HG03135 (cell line): ENCODE measurements around the gene SLC19A1.

Source experiments
- ATAC-seq: cut with Tn5 transposase; IDR thresholded peaks from one replicate; pipeline ENCODE4 v1.9.1; 2021; ENCODE audit warnings: mild to moderate bottlenecking, moderate library complexity; ENCODE audit not compliant: unreplicated experiment

Gene SLC19A1

DNA sequence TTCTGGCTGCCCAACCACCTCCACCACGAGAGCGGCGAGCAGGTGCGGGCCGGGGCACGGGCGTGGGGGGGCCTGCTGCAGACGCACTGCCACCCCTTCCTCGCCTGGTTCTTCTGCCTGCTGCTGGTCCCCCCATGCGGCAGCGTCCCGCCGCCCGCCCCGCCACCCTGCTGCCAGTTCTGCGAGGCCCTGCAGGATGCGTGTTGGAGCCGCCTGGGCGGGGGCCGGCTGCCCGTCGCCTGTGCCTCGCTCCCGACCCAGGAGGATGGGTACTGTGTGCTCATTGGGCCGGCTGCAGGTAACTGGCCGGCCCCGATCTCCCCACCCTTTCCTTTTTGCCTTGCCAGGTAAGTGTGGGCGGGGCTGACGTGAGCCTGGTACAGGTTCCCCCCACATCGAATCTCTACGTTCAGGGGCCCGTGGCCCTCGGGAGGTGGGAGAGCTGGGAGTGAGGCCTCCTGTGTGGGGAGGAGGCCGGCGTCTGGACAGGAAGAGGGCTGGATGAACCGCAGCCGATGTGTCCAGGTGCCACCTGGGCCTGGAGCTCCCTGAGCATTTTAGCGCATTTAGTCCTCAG, 85.6 kb downstream of the SLC19A1 start:
- ATAC-seq: no peak

DNA sequence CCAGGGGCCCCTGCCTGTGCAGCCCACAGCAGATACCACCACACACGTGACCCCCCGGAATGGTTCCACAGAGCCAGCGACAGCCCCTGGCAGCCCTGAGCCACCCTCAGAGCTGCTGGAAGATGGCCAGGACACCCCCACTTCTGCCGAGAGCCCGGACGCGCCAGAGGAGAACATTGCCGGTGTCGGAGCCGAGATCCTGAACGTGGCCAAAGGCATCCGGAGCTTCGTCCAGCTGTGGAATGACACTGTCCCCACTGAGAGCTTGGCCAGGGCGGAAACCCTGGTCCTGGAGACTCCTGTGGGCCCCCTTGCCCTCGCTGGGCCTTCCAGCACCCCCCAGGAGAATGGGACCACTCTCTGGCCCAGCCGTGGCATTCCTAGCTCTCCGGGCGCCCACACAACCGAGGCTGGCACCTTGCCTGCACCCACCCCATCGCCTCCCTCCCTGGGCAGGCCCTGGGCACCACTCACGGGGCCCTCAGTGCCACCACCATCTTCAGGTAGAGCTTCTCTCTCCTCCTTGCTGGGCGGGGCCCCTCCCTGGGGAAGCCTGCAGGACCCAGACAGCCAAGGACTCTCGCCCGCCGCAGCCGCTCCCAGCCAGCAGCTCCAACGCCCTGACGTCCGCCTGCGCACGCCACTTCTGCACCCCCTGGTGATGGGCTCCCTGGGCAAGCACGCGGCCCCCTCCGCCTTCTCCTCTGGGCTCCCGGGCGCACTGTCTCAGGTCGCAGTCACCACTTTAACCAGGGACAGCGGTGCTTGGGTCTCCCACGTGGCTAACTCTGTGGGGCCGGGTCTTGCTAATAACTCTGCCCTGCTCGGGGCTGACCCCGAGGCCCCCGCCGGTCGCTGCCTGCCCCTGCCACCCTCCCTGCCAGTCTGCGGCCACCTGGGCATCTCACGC, 86.3 kb downstream of the SLC19A1 start:
- ATAC-seq: no peak

DNA sequence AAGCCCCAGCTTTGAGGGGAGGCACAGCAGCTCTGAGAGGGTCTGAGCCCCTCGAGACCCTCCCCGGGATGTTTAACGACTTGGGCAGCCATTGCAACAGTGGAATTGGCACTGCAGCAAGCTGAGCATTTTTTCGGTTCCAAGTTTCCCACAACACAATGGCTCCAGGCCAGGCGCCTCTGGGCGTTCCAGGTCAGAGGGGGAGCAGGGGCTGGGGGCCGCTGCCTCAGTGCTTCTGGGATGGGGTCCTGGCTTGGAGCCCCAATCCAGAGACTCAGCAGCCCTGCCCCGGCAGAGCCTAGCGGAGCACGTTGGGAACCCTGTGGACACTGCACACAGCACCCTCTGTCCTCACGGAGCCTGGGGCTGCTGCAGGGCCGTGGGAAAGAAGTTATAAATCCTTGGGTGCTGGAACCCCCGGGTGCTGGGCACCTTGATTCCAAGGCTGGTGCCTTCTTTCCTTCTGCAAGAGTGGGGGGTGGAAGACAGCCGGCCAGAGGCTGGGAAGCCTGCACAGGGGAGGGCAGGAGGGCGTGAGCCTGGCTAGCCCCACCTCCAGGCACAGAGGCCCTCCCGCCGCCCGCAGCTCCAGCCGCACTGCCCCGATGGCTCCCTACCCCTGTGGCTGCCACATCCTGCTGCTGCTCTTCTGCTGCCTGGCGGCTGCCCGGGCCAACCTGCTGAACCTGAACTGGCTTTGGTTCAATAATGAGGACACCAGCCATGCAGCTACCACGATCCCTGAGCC, 87.1 kb downstream of the SLC19A1 start:
- ATAC-seq: no peak

DNA sequence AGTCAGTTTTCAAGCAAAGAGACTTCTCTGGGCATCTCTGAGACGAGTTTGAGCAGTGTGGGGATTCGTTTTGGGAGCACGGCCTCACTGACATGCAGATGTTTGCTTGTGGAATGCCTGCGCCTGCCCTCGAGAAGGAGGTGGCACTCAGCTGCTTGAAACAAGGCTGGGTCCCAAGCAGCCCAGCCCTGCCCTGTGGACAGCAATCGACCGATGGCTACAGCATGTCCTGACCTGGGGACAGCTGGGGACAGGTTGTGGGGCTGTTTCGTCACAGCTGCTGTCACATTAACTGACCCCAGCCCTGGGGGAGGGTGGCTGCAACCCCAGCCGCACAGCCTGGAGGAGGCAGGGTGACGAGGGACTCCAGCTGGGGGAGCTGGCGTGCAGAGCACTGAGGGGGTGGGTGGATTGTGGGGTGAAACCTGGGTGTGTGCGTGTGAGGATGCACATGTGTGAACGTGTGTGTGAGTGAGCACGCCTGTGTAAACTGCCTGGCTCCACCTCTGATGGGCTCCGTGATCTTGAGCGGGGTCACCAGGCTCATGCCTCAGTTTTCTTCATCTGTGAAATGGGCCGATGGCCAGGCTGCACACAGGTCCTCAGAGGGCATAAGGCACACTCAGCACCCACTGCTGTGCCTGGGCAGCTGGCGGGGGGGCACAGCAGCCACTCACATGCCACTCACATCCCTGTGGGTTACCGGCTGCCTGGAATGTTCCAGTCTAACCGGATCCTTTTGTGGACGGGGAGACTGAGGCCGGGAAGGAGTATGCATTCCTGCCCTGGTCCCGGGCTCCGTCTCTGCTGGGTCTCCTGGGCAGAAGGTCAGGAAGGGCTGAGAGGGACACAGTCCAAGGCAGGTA, 87.9 kb downstream of the SLC19A1 start:
- no peak for ATAC-seq

DNA sequence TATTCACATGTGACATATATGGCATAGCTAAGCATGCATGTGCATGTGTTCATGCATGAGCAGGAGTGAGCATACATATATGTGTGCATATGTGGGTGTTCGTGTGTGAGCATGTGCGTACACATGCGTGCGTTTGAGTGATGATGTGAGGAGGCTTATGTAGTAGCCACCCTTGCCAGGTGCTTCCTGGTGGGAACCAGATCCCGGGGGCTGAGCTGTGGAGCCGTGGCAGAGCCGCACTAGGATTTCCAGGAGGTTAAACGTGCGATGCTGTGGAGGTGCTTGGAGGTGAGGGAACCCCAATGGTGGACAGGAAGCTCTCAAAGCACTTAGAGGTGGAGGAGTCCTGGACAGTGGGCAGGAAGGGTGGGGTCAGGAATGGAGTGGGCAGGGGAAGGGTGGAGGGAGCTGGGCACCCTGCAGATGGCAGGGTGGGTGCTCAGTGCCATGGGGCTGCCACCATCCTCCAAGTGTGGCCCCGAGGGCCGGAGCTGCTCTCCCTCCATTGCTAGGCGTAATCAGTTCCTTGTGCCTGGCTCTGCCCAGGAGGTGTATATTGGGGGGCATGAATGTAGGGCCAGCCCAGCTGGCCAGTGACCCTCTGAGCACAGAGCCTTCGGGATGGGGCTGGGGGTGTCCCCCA, 88.8 kb downstream of the SLC19A1 start:
- ATAC-seq: no peak

GRCh38 chr21:45452696-45453307, 89.4 kb downstream of the SLC19A1 start:
- ATAC-seq: no peak

GRCh38 chr21:45451771-45452182, 90.5 kb downstream of the SLC19A1 start:
- ATAC-seq: no peak

- no peak for ATAC-seq
Observed at GRCh38 chr21:45451091-45451740, 91.0 kb downstream of the SLC19A1 start.

- no peak for ATAC-seq
Observed at GRCh38 chr21:45450423-45451090, 91.7 kb downstream of the SLC19A1 start.

DNA sequence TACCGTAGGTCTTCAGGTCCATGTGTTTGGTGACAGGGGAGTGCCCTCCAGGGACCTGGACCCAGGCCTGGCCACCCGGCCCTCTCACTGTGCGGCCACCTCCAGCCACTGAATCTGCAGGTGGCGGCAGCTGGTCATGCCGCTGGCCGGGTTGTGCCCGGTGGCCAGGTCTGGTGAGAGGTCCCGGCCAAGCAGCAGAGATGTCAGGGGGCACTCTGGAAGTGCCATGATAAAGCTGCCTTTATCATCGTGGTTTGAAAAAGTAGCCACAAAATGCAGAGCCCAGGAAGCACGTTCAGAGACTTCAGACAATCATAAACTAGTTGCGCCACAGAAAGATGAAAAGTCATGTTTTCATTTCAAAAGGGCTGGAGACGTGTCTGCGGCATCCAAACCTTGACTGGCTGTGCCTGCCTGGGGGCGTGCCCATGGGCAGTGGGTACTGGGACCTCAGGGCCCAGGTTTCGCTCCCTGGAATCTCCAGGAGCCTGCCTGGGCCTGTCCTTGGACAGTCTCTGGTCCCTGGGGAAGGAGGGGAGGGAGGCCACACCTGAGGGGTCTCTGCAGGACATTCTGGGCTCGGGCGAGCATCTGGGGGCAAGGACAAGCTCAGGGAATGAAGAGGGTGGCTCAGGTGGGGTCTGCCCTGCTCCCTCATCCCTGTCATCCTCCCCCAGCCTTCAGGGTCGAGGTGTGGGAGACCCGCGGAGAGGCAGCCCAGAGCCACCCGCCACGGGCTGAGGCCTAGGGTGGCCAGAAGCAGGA, 92.4 kb downstream of the SLC19A1 start:
- no peak for ATAC-seq

DNA sequence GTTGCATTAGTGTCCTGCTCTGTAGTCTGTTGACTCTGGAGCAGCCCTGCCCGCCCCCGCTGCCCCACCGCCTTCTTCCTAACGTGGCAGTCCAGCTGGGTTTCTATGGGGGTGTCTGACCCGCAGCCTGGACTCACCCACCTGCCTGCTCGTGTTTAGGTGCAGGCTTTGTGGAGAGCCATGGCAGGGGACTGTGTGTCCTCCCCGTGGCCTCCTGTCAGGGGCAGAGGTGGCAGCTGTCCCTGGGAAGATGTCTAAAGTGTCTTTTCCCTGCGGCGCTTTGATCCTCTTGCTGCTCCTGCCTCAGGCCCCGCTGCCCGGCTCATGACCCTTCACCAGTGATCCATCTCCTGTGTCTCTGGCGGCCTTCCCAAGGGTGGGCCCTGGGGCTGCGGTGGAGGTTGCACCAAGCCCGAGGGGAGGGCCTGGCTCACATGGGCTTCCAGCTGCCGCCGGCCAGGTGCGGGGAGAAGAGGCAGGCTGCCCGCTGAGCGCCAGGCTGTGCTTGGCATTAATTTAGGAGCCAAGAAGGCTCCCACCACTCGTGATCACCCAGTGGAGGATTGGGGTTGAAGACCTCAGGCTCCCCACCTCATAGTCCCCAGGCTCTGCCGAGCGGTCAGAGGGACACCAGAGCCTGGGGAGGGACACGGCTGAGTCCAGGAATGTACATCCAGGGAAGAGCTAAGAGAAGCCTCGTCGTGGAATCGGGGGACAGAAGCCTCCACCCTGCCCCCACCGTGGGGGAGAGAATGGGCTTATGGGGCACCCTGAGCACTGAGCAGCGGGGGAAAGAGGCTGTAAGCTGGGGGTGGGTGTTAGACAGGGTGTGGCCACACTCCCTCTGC, 93.2 kb downstream of the SLC19A1 start:
- ATAC-seq: no peak

- ATAC-seq: no peak
Observed at GRCh38 chr21:45448283-45448809, 93.9 kb downstream of the SLC19A1 start.
